Measurements from ENCODE around the gene IPCEF1.
"Not testable (repeated sequence)": the region's sequence is repeated elsewhere in the genome, so short reads cannot be mapped to it uniquely, and the experiment has no call there.

IPCEF1 gene

GRCh38 chr6:154329350-154330170, 27.0 kb downstream of the IPCEF1 start:
- no peak for DNase-seq

DNA sequence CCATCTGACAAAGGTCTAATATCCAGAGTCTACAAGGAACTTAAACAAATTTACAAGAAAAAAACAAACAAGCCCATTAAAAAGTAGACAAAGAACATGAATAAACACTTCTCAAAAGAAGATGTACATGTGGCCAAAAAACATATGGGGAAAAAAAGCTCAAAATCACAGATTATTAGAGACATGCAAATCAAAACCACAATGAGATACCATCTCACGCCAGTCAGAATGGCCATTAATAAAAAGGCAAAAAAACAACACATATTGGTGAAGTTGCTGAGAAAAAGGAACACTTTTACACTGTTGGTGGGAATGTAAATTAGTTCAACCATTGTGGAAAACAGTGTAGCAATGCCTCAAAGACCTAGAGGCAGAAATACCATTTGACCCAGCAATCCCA, 29.3 kb downstream of the IPCEF1 start:
- not testable (repeated sequence) for DNase-seq

GRCh38 chr6:154325142-154325541, 31.5 kb downstream of the IPCEF1 start:
- no peak for DNase-seq

GRCh38 chr6:154320181-154320580, 36.4 kb downstream of the IPCEF1 start:
- DNase-seq: no peak

- DNase-seq: no peak
These were observed 37.3 kb downstream of the IPCEF1 start for GRCh38 chr6:154319231-154319858.

DNA sequence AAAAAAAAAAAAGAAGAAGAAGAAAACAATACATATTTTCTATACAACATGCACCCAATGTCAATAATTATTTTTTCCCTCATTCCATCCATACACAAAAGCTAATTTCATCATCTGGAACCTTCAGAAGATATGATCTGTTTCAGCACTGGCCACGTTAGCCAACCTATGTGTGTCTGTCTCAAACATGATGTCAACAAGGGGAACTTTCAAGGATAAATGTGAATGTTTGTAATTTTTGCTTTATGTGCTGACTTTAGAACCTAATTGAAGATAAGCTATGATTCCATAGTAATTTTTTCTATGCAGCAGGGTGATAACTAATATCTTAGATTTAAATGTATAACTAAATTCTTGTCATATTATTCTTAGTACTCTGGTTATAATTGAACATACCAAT, 37.9 kb downstream of the IPCEF1 start:
- DNase-seq: no peak

DNA sequence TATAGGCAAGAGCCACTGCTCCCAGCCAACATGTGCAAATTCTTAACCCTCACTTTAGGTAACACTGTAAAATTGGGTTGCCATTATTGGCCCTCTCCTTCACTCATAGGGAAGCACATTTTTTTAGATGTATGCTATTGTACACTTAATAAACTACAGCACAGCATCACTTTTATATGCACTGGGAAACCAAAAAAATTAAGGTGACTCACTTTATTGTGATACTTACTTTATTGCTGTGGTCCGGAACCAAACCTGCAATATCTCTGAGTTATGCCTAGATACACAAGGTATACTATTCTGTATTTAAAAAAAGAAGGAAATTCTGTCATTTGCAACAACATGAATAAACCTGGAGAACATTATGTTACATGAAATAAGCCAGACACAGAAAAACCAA, 40.5 kb downstream of the IPCEF1 start:
- DNase-seq: no peak

- DNase-seq: no peak
These were observed 42.5 kb downstream of the IPCEF1 start for GRCh38 chr6:154314084-154314483.

DNA sequence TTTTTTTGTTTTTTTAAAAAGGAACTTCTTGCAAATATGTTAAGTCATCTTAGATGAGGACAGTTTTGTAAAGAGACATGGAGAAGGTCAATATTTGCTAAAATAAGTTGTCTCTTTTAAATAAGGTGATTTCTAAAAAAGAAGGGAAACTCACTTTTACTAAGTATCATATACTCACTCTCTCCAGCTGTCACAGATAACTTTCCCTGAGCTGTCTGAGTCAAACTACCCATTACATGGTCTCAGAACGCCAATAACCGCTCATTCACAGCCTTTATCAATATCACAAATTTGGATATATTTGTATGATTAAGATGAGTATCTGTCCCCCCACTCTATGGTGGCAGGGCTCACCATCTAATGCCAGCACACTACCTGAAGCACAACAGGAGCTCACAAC, 47.6 kb downstream of the IPCEF1 start:
- no peak for DNase-seq

DNA sequence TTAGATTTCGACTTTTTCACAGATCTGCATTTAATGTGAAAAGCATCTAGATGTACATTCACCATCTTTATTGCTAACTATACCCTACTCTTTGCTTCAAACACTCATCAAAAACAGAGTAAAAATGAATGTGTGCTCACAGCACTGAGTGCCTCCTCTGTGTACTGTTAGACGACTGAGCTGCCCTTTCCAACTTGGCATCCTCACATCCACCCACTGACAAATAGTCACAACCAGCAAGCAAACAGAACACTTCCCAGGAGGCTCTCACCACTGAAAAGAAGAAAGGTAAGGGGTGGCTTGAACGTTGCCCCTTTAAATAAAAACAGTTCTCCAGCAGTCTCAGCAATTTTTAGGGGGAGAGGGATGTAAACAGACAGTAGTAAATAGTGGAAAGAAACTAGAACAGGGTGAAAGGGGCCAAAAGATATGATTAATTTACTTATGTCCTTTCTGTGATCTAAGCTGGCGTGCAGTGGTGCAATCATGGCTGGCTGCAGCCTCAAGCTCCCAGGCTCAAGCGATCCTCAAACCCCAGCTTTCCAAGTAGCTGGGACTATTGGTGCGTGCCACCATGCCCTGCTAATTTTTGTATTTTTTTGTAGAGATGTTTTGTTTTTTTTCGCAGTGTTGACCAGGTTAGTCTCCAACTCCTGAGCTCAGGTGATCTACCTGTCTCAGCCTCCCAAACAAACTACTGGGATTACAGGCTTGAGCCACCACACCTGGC, 48.7 kb downstream of the IPCEF1 start:
- DNase-seq: no peak

DNA sequence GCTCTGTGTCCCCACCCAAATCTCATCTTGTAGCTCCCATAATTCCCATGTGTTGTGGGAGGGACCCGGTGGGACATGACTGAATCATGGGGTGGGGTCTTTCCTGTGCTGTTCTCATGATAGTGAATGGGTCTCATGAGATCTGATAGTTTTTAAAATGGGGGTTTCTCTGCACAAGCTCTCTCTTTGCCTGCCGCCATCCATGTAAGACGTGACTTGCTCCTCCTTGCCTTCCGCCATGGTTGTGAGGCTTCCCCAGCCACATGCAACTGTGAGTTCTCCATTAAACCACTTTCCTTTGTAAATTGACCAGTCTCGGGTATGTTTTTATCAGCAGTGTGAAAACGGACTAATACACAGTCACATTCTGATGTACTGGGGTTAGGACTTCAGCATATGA, 49.5 kb downstream of the IPCEF1 start:
- DNase-seq: not testable (repeated sequence)

DNA sequence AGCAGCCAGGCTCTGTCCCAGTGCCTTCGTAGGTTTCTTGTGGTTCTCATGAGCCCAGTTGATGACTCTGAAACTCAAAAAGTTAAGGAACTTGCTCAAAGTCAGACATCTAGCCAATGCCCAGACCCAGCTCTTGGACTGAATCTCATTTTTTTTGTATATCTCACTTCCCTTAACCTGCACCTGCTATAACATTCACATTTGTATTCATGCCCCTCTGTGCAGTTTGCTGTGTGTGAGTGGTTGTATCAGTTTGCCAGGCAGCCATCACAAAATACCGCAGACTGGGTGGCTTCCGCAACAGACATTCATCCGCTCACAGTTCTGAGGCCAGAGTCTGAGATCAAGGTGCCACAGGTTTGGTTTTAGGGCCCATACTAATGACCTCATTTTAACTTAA, 49.9 kb downstream of the IPCEF1 start:
- DNase-seq: no peak

- no peak for DNase-seq
These were observed 52.4 kb downstream of the IPCEF1 start for GRCh38 chr6:154304191-154304590.

DNA sequence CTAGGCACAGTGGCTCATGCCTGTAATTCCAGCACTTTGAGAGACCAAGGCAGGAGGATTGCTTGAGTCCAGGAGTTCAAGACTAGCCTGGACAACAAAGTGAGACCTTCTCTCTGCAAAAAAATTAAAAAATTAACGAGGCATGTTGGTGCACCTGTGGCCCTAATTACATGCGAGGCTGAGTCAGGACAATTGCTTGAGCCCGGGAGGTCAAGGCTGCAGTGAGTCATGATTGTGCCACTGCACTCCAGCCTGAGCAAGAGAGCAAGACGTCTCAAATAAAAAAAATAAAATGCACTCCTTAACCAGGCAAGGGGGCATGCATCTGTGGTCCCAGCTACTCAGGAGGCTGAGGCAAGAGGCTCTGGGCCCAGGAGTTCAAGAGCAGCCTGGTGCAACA, 53.0 kb downstream of the IPCEF1 start:
- DNase-seq: not testable (repeated sequence)

DNA sequence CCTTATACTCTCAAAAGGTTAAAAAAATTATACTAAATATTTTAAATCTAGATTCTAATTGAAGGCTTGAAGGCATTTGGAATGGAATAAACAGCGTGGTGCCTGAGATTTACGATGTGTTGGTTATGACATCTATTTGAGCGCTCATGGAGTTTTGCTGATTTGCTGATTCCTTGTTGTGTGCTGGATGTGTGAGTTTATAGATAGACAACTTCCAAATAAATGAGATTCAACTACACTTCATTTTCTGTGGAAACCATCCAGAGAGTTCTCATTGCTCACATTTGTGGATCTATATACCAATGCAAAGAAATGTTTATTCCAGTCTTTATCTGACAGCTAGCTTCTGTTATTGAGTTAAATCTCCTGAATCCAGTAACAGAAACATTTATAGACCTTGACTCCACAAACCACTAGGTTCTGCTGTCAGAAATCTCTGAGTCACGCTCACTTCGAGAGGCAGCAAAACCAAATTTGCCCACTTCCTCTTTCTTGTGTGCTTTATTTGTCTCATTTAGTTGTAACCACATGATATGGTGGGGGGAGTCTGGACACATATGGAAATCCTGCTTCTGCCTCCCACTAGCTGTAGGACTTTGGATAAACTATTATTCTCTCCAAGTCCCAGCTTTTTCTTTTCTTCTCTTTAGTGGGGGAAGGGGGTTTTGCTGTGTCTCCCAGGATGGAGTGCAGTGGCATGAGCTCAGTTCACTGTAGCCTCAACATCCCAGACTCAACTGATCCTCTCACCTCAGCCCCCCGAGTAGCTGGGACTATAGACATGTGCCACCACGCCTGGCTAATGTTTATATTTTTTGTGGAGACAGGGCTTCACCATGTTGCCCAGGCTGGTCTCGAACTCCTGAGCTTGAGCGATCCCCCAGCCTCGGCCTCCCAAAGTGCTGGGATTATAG, 54.5 kb downstream of the IPCEF1 start:
- DNase-seq: peak; percentile 27

GRCh38 chr6:154301086-154301625, 55.4 kb downstream of the IPCEF1 start:
- DNase-seq: no peak

GRCh38 chr6:154298297-154298696, 58.3 kb downstream of the IPCEF1 start:
- DNase-seq: no peak

GRCh38 chr6:154297721-154298120, 58.9 kb downstream of the IPCEF1 start:
- DNase-seq: no peak

DNA sequence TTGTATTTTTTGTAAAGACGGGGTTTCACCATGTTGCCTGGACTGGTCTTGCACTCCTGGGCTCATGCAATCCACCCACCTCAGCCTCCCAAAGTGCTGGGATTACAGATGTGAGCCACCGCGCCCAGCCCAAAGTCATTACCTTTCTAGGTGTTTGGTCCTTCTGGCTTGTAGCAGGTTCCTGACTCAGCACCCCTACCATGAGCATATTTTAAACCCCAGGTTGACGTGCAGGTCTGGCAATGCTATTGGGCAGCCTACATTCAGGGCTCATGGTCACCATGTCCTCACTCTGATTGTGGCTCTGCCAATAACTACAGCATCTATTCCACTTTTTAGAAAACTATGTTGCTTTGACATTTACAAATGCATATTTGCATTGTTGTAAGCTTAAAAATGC, 59.4 kb downstream of the IPCEF1 start:
- DNase-seq: no peak

DNA sequence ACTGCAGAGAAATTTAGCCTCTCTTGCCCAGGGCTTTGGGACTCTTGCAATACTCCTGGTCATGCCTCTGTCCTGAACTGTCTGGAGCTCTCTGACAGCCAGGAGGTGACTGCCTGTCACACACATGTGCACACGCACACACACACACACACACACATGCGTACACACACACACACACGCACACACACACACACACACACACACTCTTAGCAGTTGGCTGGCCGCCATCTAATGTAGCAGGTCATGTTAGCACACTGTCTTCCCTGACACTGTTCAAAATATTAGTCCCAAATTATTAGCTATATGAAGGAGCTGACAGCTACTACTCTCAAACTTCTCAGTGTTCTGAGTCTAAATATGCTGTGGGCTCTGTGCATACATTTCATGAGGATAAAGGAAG, 60.9 kb downstream of the IPCEF1 start:
- no peak for DNase-seq

GRCh38 chr6:154292855-154293519, 63.6 kb downstream of the IPCEF1 start:
- no peak for DNase-seq

- no peak for DNase-seq
These were observed 64.5 kb downstream of the IPCEF1 start for GRCh38 chr6:154292066-154292465.
